NT2/D1 (cell line): ENCODE data around the gene AHRR.

Experiments used
- SUZ12 ChIP-seq: IDR thresholded peaks from 2 replicates; pipeline ENCODE4 v1.6.1; 2011; ENCODE audit not compliant: insufficient read length, insufficient read depth; ENCODE audit errors: extremely low read depth
- YY1 ChIP-seq: IDR thresholded peaks from 2 replicates; pipeline ENCODE4 v1.6.1; 2011; ENCODE audit not compliant: insufficient read length, insufficient read depth
- ZNF274 ChIP-seq: IDR thresholded peaks from 2 replicates; pipeline ENCODE4 v1.6.1; 2011; ENCODE audit warnings: mild to moderate bottlenecking, low read depth, low read length

GRCh38 chr5:395921-396530 lies 74.5 kb downstream of the AHRR start:
- TF ChIP-seq YY1 (no peak), ZNF274 (no peak), SUZ12 (no peak)
